Measurements from ENCODE around the gene ZCCHC3.
"Not testable (repeated sequence)": the region's sequence is repeated elsewhere in the genome, so short reads cannot be mapped to it uniquely, and the experiment has no call there.

ZCCHC3 gene

GRCh38 chr20:297098-297924 lies at the start of gene ZCCHC3:
TSS of gene ZCCHC3 (plus strand) at chr20:297570. CDS start at chr20:297587, 17 bp downstream.
- no peak for TF ChIP-seq CTCF (IDR thresholded peaks at IDR 0.05; ENCODE audit: extremely low read depth, missing control alignments)
- DNase-seq (ENCODE audit: low spot score), result peak; percentile 94

GRCh38 chr20:251354-251753 lies 46.0 kb upstream of the ZCCHC3 start:
- no peak for TF ChIP-seq CTCF (IDR thresholded peaks at IDR 0.05; ENCODE audit: extremely low read depth, missing control alignments)
- DNase-seq (ENCODE audit: low spot score), result no peak

- no peak for DNase-seq (ENCODE audit: low spot score)
- no peak for TF ChIP-seq CTCF (IDR thresholded peaks at IDR 0.05; ENCODE audit: extremely low read depth, missing control alignments)
Observed at GRCh38 chr20:252801-253200, 44.6 kb upstream of the ZCCHC3 start.

GRCh38 chr20:253447-253846 lies 43.9 kb upstream of the ZCCHC3 start:
- DNase-seq (ENCODE audit: low spot score), result not testable (repeated sequence)

GRCh38 chr20:257419-257818 lies 40.0 kb upstream of the ZCCHC3 start, which contains the start of gene DEFB132:
TSS of gene DEFB132 (plus strand) at chr20:257724. CDS start at chr20:257779, 55 bp downstream.
- no peak for DNase-seq (ENCODE audit: low spot score)
- no peak for TF ChIP-seq CTCF (IDR thresholded peaks at IDR 0.05; ENCODE audit: extremely low read depth, missing control alignments)

- no peak for DNase-seq (ENCODE audit: low spot score)
- TF ChIP-seq CTCF (IDR thresholded peaks at IDR 0.05; ENCODE audit: extremely low read depth, missing control alignments), result no peak
Observed at GRCh38 chr20:258269-258858, 39.0 kb upstream of the ZCCHC3 start.

GRCh38 chr20:258963-259362 lies 38.4 kb upstream of the ZCCHC3 start:
- no peak for DNase-seq (ENCODE audit: low spot score)
- peak; percentile 8 for TF ChIP-seq CTCF (IDR thresholded peaks at IDR 0.05; ENCODE audit: extremely low read depth, missing control alignments)

Data from GM20000 (cell line).